GM12865 (cell line): ENCODE measurements around the gene TRIOBP.
A peak's percentile ranks its signal among the peaks of the same experiment; 100 is the strongest.

Experiments used
- DNase-seq: peaks from one replicate; pipeline ENCODE4 v3.0.0; 2010; ENCODE audit warnings: low read depth
- H3K4me3 ChIP-seq: 2 replicates; pipeline ENCODE4 v1.5.1; 2011; ENCODE audit warnings: mild to moderate bottlenecking, low read depth, low read length, control low read depth
- TF ChIP-seq, protein P1 (sequence below): IDR thresholded peaks from 2 replicates; pipeline ENCODE4 v1.5.1; 2011; ENCODE audit warnings: low read length, control low read depth, low read depth, inconsistent platforms; ENCODE audit not compliant: insufficient read depth; ENCODE audit errors: missing control alignments

The TRIOBP gene

DNA sequence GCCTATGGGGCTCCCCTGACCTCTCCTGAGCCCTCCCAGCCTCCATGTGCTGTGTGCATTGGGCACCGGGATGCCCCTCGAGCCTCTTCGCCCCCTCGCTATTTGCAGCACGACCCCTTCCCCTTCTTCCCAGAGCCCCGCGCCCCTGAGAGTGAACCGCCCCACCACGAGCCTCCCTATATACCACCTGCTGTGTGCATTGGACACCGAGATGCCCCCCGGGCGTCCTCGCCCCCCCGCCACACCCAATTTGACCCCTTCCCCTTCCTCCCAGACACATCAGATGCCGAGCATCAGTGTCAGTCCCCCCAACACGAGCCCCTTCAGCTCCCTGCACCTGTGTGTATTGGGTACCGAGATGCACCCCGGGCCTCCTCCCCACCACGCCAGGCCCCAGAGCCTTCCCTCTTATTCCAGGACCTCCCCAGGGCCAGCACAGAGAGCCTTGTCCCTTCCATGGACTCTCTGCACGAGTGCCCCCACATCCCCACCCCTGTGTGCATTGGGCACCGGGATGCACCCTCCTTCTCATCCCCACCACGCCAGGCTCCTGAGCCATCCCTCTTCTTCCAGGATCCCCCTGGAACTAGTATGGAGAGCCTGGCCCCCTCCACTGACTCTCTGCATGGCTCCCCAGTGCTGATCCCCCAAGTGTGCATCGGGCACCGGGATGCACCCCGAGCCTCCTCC lies 28.8 kb downstream of the TRIOBP start:
- no peak for DNase-seq
- TF ChIP-seq, protein P1, sequence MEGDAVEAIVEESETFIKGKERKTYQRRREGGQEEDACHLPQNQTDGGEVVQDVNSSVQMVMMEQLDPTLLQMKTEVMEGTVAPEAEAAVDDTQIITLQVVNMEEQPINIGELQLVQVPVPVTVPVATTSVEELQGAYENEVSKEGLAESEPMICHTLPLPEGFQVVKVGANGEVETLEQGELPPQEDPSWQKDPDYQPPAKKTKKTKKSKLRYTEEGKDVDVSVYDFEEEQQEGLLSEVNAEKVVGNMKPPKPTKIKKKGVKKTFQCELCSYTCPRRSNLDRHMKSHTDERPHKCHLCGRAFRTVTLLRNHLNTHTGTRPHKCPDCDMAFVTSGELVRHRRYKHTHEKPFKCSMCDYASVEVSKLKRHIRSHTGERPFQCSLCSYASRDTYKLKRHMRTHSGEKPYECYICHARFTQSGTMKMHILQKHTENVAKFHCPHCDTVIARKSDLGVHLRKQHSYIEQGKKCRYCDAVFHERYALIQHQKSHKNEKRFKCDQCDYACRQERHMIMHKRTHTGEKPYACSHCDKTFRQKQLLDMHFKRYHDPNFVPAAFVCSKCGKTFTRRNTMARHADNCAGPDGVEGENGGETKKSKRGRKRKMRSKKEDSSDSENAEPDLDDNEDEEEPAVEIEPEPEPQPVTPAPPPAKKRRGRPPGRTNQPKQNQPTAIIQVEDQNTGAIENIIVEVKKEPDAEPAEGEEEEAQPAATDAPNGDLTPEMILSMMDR: no peak
- no peak overlapping the region for H3K4me3 ChIP-seq

DNA sequence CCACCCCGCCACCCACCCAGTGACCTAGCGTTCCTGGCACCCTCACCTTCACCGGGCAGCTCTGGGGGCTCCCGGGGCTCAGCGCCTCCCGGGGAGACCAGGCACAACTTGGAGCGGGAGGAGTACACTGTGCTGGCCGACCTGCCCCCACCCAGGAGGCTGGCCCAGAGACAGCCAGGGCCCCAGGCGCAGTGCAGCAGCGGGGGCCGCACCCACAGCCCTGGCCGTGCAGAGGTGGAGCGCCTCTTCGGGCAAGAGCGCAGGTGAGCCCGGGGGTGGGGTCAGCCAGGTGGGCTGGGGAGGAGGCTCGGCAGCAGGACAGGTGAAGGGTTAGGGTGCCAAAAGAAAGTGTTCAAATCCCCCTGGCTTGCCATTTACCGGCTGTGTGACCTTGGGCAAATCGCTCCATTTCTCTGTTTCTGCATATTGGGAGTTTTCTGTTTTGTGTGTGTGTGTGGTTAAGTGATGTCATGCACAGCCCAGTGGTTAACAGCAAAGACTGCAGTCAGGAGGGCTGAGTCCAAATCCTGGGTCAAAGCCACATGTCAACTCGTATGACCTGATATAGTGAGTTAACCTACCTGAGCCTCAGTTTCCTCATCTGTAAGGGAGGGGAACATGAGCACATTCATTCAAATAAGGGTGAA lies 29.5 kb downstream of the TRIOBP start:
- TF ChIP-seq, protein P1: peak; percentile 0
- no peak for DNase-seq
- H3K4me3 ChIP-seq: no peak overlapping the region

DNA sequence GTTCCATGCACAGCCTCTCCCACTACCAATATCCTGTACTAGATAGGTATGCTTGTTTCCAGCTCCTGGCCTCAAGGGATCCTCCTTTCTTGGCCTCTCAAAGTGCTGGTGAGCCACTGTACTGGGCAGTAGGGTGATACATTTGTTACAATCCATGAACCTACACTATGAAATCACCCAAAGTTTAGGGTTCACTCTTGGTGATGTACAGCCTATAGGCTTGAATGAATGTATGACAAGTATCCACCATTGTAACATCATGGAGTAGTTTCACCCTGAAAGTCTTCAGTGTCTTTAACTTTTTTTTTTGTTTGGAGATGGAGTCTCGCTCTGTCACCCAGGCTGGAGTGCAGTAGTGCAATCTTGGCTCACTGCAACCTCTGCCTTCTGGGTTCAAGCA lies 31.8 kb downstream of the TRIOBP start:
- H3K4me3 ChIP-seq: no peak overlapping the region
- no peak for DNase-seq
- TF ChIP-seq, protein P1: no peak

DNA sequence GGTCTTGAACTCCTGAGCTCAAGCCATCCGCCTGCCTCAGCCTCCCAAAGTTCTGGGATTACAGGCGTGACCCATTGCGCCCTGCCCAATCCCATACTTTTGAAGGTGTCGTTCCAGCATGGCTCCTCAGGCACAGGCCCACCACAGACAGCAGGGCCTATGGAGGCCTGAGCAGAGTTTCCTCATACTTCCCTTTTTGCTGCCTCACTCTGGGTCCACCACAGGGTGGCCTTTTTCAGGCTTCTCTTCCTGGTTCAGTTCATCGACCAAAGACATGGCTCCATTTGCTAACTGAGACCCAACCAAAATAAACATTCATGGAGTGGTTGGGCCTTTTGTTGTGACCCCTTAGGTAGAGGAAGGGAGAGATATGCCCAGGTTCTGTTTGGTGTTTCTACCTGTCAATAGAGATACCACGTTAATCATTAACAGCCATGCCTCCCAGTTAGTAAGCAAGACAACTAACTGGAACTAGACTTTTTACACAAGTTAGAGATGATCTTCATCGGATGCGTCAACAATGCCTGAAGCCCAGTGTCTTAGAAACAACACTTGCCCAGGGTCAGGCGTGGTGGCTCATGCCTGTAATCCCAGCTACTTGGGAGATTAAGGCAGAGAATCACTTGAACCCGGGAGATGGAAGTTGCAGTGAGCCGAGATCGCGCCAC lies 35.1 kb downstream of the TRIOBP start:
- TF ChIP-seq, protein P1: no peak
- no peak overlapping the region for H3K4me3 ChIP-seq
- no peak for DNase-seq

DNA sequence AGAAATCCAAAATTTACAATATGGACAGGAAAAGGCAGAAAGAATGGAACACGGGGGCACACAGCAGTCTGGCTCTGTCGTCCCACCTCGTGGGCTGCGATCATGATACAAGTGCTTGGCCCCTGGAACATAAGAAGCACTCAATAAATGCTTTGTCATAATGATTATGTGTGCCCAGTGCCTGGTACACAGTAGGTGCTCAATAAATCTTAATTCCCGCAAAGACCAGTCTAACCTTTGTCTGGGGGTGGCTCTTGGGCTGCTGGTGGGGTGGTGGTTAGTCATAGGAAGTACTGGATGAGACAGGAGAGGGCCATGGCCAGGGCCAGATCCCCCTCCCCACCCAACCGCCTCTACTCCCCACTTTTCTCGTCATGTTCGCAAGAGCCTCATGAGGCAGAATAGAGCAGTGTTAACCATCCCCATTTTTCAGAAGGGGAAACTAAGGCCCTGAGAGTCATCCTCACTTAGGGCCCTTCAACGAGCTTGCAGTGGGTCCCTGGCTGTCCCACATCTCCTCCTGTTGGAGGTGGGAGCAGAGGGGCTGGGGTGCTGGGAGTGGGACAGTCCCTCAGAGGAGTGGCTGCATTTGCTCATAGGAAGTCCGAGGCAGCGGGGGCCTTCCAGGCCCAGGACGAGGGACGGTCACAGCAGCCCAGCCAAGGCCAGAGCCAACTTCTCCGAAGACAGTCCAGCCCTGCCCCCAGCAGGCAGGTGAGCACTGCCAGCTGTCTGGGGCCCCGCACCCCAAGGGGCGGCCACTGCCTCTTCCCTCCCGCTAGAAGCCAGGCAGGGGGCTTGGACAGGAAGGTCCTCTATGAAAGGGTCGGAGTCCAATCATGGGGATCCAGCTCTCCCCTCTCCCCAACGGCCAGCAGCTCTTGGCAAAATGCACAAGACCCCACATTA lies 36.1 kb downstream of the TRIOBP start:
- no peak overlapping the region for H3K4me3 ChIP-seq
- TF ChIP-seq, protein P1: no peak
- no peak for DNase-seq

DNA sequence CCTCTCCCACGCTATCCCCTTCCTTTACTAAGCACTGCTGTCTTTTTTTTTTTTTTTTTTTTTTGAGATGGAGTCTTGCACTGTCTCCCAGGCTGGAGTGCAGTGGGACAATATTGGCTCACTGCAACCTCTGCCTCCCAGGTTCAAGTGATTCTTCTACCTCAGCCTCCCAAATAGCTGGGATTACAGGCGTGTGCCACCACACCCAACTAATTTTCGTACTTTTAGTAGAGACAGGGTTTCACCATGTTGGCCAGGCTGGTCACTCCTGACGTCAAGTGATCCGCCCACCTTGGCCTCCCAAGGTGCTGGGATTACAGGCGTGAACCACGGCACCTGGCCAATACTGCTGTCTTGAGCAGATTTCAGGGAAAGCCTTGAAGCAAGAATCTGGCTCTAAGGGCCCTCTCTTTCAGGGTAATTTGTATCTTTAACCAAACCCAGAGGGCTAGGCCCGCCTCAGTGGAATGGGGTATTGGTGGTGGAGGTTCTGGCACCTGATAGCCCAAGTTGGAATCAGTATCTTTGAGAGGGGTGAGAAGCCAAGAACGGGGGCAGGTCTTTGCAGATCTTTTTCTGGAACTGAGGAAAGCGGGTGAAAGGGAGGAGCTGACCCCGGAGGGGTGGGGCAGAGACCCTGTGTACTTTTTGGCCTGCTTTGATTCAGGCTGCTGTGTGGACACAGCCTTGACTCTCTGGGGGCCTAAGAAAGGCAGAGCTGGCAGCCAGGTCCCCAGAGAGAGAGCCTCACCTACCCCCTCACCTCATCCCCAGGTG lies 37.0 kb downstream of the TRIOBP start:
- no peak for DNase-seq
- TF ChIP-seq, protein P1: no peak

More for the DNA sequence above, 37.0 kb downstream of the TRIOBP start:
- H3K4me3 ChIP-seq: no peak overlapping the region
